ENCODE data around the gene NAT16. TPM values are rescaled to one million over a fixed set of nuclear protein-coding genes. Genes with fewer than 3 reads are reported as not detected.
A peak's percentile ranks its signal among the peaks of the same experiment; 100 is the strongest.

NAT16 gene
- total and polyA plus RNA-seq, 9 of the 15 experiments (the other 6 are each of a cell fraction or from before 2014, with no cell fraction given) = 0.04 TPM; not detected in 8

DNA sequence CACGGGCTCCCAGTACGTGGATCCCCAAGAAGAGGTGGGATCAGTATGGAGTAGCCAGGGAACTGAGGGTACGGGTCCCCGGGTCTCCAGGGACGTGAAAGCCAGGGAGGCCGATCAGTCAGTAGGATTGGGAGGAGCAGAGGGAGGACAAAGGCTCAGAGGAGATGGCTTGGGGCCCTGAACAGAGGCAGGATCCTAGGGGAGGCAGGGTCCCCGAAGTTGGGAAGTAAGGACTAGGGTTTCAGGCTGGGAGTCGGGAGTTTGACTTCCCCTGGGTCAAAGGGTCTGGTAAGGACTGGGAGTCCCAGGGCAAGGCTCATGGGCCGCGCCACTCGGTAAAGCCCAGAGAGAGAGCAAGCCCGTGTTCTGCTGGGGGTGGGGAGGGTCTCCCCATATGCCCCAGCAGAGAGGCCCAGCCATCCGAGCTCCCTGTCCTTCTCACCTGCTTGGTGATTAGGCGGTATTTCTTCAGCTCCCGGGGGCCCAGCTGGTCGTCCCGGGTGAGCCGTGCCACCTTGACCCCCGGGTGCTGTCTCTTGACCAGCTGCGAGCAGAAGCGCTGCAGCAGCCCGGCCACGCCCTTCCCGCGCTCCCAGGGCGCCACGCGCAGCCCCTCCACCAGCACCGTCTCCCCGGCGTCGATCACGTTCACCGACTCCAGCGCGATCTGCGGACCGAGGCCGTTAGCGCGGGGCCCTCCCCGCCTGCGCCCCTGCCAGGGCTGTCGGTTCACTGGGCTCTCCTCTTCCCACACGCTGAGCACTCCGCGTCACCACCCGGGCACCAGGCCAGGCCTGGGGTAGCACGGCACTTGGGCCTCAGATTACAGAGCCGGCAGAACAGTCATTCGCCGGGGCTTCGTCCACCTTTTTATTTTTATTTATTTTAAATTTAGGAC is 7.0 kb downstream of the NAT16 start (continued):
- TF ChIP-seq JUN (IDR thresholded peaks at IDR 0.05; ENCODE audit: borderline replicate concordance, low read depth, low read length) (no peak), JUN (CRISPR knock-in tag; IDR thresholded peaks at IDR 0.05; ENCODE audit: borderline replicate concordance) (0 out of 2 replicates have a peak, but pooled peaks have one; percentile 18), L3MBTL2 (IDR thresholded peaks at IDR 0.05) (peak; percentile 57; the same call in 1 of the 2 replicates), NRF1 (conservative IDR thresholded peaks at IDR 0.05 in 1 of 2, IDR thresholded peaks at IDR 0.05 in 1 of 2) (peak in 1 of 2 experiments; percentile 42; a peak in 1 of 4 replicates), NFIC (IDR thresholded peaks at IDR 0.05) (peak; percentile 74), BHLHE40 (IDR thresholded peaks at IDR 0.05; ENCODE audit: low read length) (0 out of 2 replicates have a peak, but pooled peaks have one; percentile 16), CBX1 (IDR thresholded peaks at IDR 0.05; ENCODE audit: low read depth) (0 out of 2 replicates have a peak, but pooled peaks have one; percentile 13), E2F3 (CRISPR knock-in tag; IDR thresholded peaks at IDR 0.05) (0 out of 2 replicates have a peak, but pooled peaks have one; percentile 27)

DNA sequence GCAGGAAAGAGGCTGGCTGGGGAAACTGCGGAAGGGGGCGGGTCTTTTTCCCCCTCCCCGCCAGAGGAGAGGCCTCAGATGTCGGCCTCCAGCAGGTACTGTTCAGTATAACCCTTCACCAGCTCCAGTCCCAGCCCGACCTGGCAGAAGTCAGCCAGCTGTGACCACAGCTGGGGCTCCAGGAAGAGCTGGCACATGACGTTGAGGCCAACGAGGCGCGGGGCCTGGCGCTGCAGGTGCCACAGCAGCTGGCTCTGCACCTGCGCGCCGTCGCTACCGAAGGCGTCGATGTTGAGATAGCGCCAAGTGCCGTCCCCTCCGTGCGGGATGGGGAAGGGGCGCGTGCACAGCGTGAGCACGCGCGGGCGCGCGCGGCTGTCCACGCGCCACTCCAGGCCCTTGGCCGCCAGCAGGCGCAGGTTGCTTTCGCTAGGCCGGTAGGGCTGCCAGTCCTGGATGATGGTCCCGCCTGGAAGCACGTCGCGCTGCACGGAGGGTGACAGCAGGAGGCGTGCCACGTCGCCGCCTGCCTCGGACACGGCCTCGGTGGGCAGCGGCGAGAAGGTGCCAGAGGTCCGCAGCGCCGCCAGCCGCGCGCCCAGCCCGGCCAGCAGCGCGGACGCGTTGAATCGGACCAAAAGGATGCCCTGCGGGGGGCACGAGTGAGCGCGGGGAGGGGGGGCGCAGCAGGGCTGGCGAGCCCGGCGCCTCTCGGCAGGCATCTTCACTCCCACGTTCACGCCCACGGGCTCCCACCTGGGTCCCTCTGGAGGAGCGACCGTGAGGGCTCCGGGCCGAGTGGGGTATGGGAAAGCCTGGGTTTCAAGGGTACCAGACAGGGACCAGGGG is 7.9 kb downstream of the NAT16 start:
- 44% methylated on average over 66 of the region's 79 CpGs for WGBS (ENCODE audit: insufficient coverage, low coverage, missing lambda C conversion rate)
- DNase-seq (ENCODE audit: extremely low read depth in 1 of 4, low spot score in 3 of 4) = peak in 1 of 4 experiments; percentile 20
- ATAC-seq = no peak
- Histone ChIP-seq H3K36me3 (ENCODE audit: control insufficient read depth, insufficient read depth, low read length) (no peaks in the 10 kb centered on the region), H3K4me2 (ENCODE audit: insufficient read depth, low read length) (no peak overlapping the region), H3K27ac (ENCODE audit: extremely low read depth, low read depth, low read length) (no peak overlapping the region), H3K9ac (ENCODE audit: insufficient read depth in 1 of 2, low read depth in 2 of 2, low read length in 2 of 2) (no peak overlapping the region), H3K9me3 (replicated peaks; ENCODE audit: control insufficient read depth, insufficient read depth, low read depth, low read length) (no peaks in the 10 kb centered on the region), H3K4me1 (replicated peaks in 1 of 2; ENCODE audit: control insufficient read depth in 2 of 2, insufficient read depth in 2 of 2, low read length in 2 of 2) (peaks cover 21 to 48% of the 10 kb centered on the region in 2 experiments), H3K27me3 (ENCODE audit: control insufficient read depth in 2 of 2, insufficient read depth in 2 of 2, low read length in 2 of 2) (peaks cover 30 to 37% of the 10 kb centered on the region in 2 experiments; a peak in 4 of 5 replicates), H3K4me3 (no peak overlapping the region), H4K20me1 (replicated peaks; ENCODE audit: control insufficient read depth, insufficient read depth, low read length) (peaks cover 14% of the 10 kb centered on the region), H3K79me2 (ENCODE audit: control insufficient read depth, insufficient read depth, low read length) (no peaks in the 10 kb centered on the region), H2AFZ (ENCODE audit: low read depth, low read length) (no peak overlapping the region), H3K9me1 (ENCODE audit: control insufficient read depth, insufficient read depth, low read length) (peaks cover 6% of the 10 kb centered on the region)
- no TSS peak for BruUV-seq (replicated peaks)
- POLR2A ChIA-PET = no interaction called here
- in situ Hi-C loops (cut with MboI) = no loop called here
- FAIRE-seq = no peak
- intact Hi-C loops (cut with micrococcal nuclease) = no loop called here
- CTCF ChIA-PET (ENCODE audit: low intra/inter-chr PET ratio) = interaction anchor here (1.1 kb wide), 2 partner anchors 20 to 110 kb away, joined by 3 read pairs; no protein-coding TSS in a partner anchor
- 0 out of 2 replicates have a peak, but pooled peaks have one; percentile 13 for TF ChIP-seq SAFB (IDR thresholded peaks at IDR 0.05; ENCODE audit: borderline replicate concordance, low read depth, low read length)
- peak; percentile 35 for TF ChIP-seq EGR1 (conservative IDR thresholded peaks at IDR 0.05)
- 0 out of 2 replicates have a peak, but pooled peaks have one; percentile 33 for TF ChIP-seq NR3C1 (CRISPR knock-in tag; IDR thresholded peaks at IDR 0.05)
- TF ChIP-seq, protein P1, sequence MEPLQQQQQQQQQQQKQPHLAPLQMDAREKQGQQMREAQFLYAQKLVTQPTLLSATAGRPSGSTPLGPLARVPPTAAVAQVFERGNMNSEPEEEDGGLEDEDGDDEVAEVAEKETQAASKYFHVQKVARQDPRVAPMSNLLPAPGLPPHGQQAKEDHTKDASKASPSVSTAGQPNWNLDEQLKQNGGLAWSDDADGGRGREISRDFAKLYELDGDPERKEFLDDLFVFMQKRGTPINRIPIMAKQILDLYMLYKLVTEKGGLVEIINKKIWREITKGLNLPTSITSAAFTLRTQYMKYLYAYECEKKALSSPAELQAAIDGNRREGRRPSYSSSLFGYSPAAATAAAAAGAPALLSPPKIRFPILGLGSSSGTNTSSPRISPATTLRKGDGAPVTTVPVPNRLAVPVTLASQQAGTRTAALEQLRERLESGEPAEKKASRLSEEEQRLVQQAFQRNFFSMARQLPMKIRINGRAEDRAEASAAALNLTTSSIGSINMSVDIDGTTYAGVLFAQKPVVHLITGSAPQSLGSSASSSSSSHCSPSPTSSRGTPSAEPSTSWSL (CRISPR knock-in tag; IDR thresholded peaks at IDR 0.05; ENCODE audit: borderline replicate concordance) = no peak
- TF ChIP-seq, protein P2, sequence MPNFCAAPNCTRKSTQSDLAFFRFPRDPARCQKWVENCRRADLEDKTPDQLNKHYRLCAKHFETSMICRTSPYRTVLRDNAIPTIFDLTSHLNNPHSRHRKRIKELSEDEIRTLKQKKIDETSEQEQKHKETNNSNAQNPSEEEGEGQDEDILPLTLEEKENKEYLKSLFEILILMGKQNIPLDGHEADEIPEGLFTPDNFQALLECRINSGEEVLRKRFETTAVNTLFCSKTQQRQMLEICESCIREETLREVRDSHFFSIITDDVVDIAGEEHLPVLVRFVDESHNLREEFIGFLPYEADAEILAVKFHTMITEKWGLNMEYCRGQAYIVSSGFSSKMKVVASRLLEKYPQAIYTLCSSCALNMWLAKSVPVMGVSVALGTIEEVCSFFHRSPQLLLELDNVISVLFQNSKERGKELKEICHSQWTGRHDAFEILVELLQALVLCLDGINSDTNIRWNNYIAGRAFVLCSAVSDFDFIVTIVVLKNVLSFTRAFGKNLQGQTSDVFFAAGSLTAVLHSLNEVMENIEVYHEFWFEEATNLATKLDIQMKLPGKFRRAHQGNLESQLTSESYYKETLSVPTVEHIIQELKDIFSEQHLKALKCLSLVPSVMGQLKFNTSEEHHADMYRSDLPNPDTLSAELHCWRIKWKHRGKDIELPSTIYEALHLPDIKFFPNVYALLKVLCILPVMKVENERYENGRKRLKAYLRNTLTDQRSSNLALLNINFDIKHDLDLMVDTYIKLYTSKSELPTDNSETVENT (CRISPR knock-in tag; IDR thresholded peaks at IDR 0.05) = 0 out of 2 replicates have a peak, but pooled peaks have one; percentile 27
- TF ChIP-seq NR2C2 (CRISPR knock-in tag; IDR thresholded peaks at IDR 0.05) = no peak
- TF ChIP-seq NR2C2 (tag; IDR thresholded peaks at IDR 0.05) = no peak
